PC-9 (cell line): ENCODE data around the gene GBE1.

Experiments used
- CTCF ChIP-seq: fragments of 200-600 bp; sonication (generic); conservative IDR thresholded peaks from 2 replicates; pipeline ENCODE4 v1.6.1; 2017; ENCODE audit warnings: mixed run types, antibody characterized with exemption, mild to moderate bottlenecking, moderate library complexity
- EZH2 ChIP-seq: fragments of 200-600 bp; sonication (generic); IDR thresholded peaks from 2 replicates; pipeline ENCODE4 v1.8.0; 2017; ENCODE audit warnings: antibody characterized with exemption, low read depth

DNA sequence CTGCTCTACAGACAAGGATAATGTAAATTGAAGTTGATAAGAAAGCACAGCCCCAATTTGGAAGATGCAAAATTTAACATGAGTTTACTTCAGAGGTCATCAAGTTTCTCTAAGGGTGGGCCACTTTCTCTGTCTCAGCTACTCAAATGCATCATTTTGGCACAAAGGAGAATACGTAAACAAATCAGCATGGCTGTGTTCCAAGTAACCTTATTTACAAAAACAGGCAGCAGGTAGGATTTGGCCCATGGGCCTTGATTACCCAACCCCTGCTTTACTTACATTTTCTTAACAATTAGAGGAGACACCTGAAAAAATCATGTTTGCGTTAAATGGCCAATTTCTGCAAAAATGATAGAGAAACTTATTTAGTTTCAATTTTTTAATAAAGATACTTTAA, 181.7 kb downstream of the GBE1 start:
- TF ChIP-seq CTCF (no peak), EZH2 (no peak)
